ENCODE data around the gene IL23R. TPM values are rescaled to one million over a fixed set of nuclear protein-coding genes. Genes with fewer than 3 reads are reported as not detected.
A peak's percentile ranks its signal among the peaks of the same experiment; 100 is the strongest.
"Not testable (repeated sequence)": the region's sequence is repeated elsewhere in the genome, so short reads cannot be mapped to it uniquely, and the experiment has no call there.

The IL23R gene
- total and polyA plus RNA-seq, 2 of the 13 experiments (the other 11 are each of a cell fraction or from before 2014, with no cell fraction given) = not detected

- no peak overlapping the region for H3K4me2 ChIP-seq (ENCODE audit: low read depth, low read length)
- ATAC-seq (no peak), FAIRE-seq (no peak), DNase-seq (ENCODE audit: low spot score) (no peak)
- no peaks in the 10 kb centered on the region for H3K27me3 ChIP-seq (ENCODE audit: control insufficient read depth in 1 of 2, insufficient read depth in 2 of 2, low read length in 2 of 2)
- H3K9me3 ChIP-seq (ENCODE audit: low read length) = no peaks in the 10 kb centered on the region
- no peaks in the 10 kb centered on the region for H3K36me3 ChIP-seq (replicated peaks in 1 of 2; ENCODE audit: control insufficient read depth in 1 of 2, insufficient read depth in 2 of 2, low read length in 2 of 2)
- H3K79me2 ChIP-seq (ENCODE audit: insufficient read depth, low read length) = no peaks in the 10 kb centered on the region
- ChIA-PET CTCF (ENCODE audit: low intra/inter-chr PET ratio, low total read pairs) (no interaction called here), POLR2A (no interaction called here)
- no peaks in the 10 kb centered on the region for H4K20me1 ChIP-seq (ENCODE audit: insufficient read depth, low read length)
- WGBS (ENCODE audit: low lambda C conversion rate) = 0% methylated on average over 1 of the region's 1 CpG
- H3K4me1 ChIP-seq (ENCODE audit: insufficient read depth, low read length) = no peaks in the 10 kb centered on the region
- no TSS peak for BruUV-seq (replicated peaks)
- intact Hi-C loops (cut with micrococcal nuclease; ENCODE audit: unreplicated experiment) (no loop called here), in situ Hi-C loops (cut with HindIII; ENCODE audit: extremely low pct_ligation_motif_present, low pct_unique_long_range_greater_than_20kb) (no loop called here)
- H3K9ac ChIP-seq (ENCODE audit: insufficient read depth, low read depth, low read length) = no peak overlapping the region
- no peak overlapping the region for H3K27ac ChIP-seq (ENCODE audit: extremely low read length, insufficient read depth, low read length)
- peak; percentile 37; the same call in 1 of the 2 replicates for TF ChIP-seq CEBPB (IDR thresholded peaks at IDR 0.05; ENCODE audit: borderline replicate concordance, low read depth, low read length)
- TF ChIP-seq ZNF251 (CRISPR knock-in tag; IDR thresholded peaks at IDR 0.05) = no peak
- no peak for TF ChIP-seq ZBTB34 (CRISPR knock-in tag; IDR thresholded peaks at IDR 0.05)
- H2AFZ ChIP-seq (ENCODE audit: low read length) = no peak overlapping the region
- H3K4me3 ChIP-seq (replicated peaks in 1 of 3; ENCODE audit: insufficient read depth in 1 of 3, low read depth in 2 of 3, low read length in 3 of 3) = no peak overlapping the region
These were observed 35.6 kb downstream of the IL23R start for GRCh38 chr1:67201891-67202290.

GRCh38 chr1:67204298-67204980 lies 38.2 kb downstream of the IL23R start:
- no peaks in the 10 kb centered on the region for H3K4me1 ChIP-seq (ENCODE audit: insufficient read depth, low read length)
- H3K4me2 ChIP-seq (ENCODE audit: low read depth, low read length) = no peak overlapping the region
- CTCF ChIA-PET (ENCODE audit: low intra/inter-chr PET ratio, low total read pairs) = no interaction called here
- H3K27ac ChIP-seq (ENCODE audit: extremely low read length, insufficient read depth, low read length) = no peak overlapping the region
- DNase-seq (ENCODE audit: low spot score) = no peak
- H2AFZ ChIP-seq (ENCODE audit: low read length) = no peak overlapping the region
- no peaks in the 10 kb centered on the region for H3K27me3 ChIP-seq (ENCODE audit: control insufficient read depth in 1 of 2, insufficient read depth in 2 of 2, low read length in 2 of 2)
- FAIRE-seq = no peak
- ATAC-seq = no peak
- no peak overlapping the region for H3K4me3 ChIP-seq (replicated peaks in 1 of 3; ENCODE audit: insufficient read depth in 1 of 3, low read depth in 2 of 3, low read length in 3 of 3)
- intact Hi-C loops (cut with micrococcal nuclease; ENCODE audit: unreplicated experiment) = no loop called here
- 43% methylated on average over 8 of the region's 8 CpGs for WGBS (ENCODE audit: low lambda C conversion rate)
- no peaks in the 10 kb centered on the region for H3K9me3 ChIP-seq (ENCODE audit: low read length)
- H3K9ac ChIP-seq (ENCODE audit: insufficient read depth, low read depth, low read length) = no peak overlapping the region
- in situ Hi-C loops (cut with HindIII; ENCODE audit: extremely low pct_ligation_motif_present, low pct_unique_long_range_greater_than_20kb) = no loop called here
- no TSS peak for BruUV-seq (replicated peaks)
- H3K79me2 ChIP-seq (ENCODE audit: insufficient read depth, low read length) = no peaks in the 10 kb centered on the region
- TF ChIP-seq MAFF (IDR thresholded peaks at IDR 0.05; ENCODE audit: low read depth, low read length) (0 out of 2 replicates have a peak, but pooled peaks have one; percentile 26), REXO4 (CRISPR knock-in tag; IDR thresholded peaks at IDR 0.05; ENCODE audit: borderline replicate concordance) (no peak)
- no peaks in the 10 kb centered on the region for H3K36me3 ChIP-seq (replicated peaks in 1 of 2; ENCODE audit: control insufficient read depth in 1 of 2, insufficient read depth in 2 of 2, low read length in 2 of 2)
- POLR2A ChIA-PET = no interaction called here
- H4K20me1 ChIP-seq (ENCODE audit: insufficient read depth, low read length) = no peaks in the 10 kb centered on the region

GRCh38 chr1:67207398-67207797 lies 41.1 kb downstream of the IL23R start:
- H2AFZ ChIP-seq (ENCODE audit: low read length); intact Hi-C loops (cut with micrococcal nuclease; ENCODE audit: unreplicated experiment); H3K27ac ChIP-seq (ENCODE audit: extremely low read length, insufficient read depth, low read length); ATAC-seq; in situ Hi-C loops (cut with HindIII; ENCODE audit: extremely low pct_ligation_motif_present, low pct_unique_long_range_greater_than_20kb); H3K4me1 ChIP-seq (ENCODE audit: insufficient read depth, low read length); H3K9me3 ChIP-seq (ENCODE audit: low read length); H3K27me3 ChIP-seq (ENCODE audit: control insufficient read depth in 1 of 2, insufficient read depth in 2 of 2, low read length in 2 of 2); H3K4me2 ChIP-seq (ENCODE audit: low read depth, low read length); H4K20me1 ChIP-seq (ENCODE audit: insufficient read depth, low read length); DNase-seq (ENCODE audit: low spot score); BruUV-seq (replicated peaks); FAIRE-seq; CTCF ChIA-PET (ENCODE audit: low intra/inter-chr PET ratio, low total read pairs); H3K9ac ChIP-seq (ENCODE audit: insufficient read depth, low read depth, low read length); H3K36me3 ChIP-seq (replicated peaks in 1 of 2; ENCODE audit: control insufficient read depth in 1 of 2, insufficient read depth in 2 of 2, low read length in 2 of 2); POLR2A ChIA-PET; H3K4me3 ChIP-seq (replicated peaks in 1 of 3; ENCODE audit: insufficient read depth in 1 of 3, low read depth in 2 of 3, low read length in 3 of 3); H3K79me2 ChIP-seq (ENCODE audit: insufficient read depth, low read length): not testable (repeated sequence)
- WGBS (ENCODE audit: low lambda C conversion rate) = 54% methylated on average over 5 of the region's 5 CpGs
